HUES64 (cell line): ENCODE results near the gene CCDC85C.

Source experiments
- H3K27ac ChIP-seq: 2 replicates; pipeline ENCODE4 v1.7.0; 2013; ENCODE audit warnings: low read depth, low read length, inconsistent platforms
- H3K27me3 ChIP-seq: 2 replicates; pipeline ENCODE4 v1.6.1; 2013; ENCODE audit warnings: mild to moderate bottlenecking, low read length; ENCODE audit not compliant: insufficient read depth
- H3K36me3 ChIP-seq: 2 replicates; pipeline ENCODE4 v1.6.1; 2013; ENCODE audit warnings: mild to moderate bottlenecking, low read length; ENCODE audit not compliant: insufficient read depth
- H3K4me1 ChIP-seq: 2 replicates; pipeline ENCODE4 v1.6.1; 2013; ENCODE audit warnings: mild to moderate bottlenecking, low read length, moderate library complexity; ENCODE audit not compliant: insufficient read depth
- H3K4me3 ChIP-seq: 2 replicates; pipeline ENCODE4 v1.5.1; 2013; ENCODE audit warnings: mild to moderate bottlenecking, low read length, moderate library complexity
- H3K9ac ChIP-seq: 2 replicates; pipeline ENCODE4 v1.6.1; 2013; ENCODE audit warnings: mild to moderate bottlenecking, low read depth, low read length
- H3K9me3 ChIP-seq: 2 replicates; pipeline ENCODE4 v1.6.1; 2013; ENCODE audit warnings: low read depth, low read length; ENCODE audit not compliant: insufficient read depth
- WGBS: fragments of 150-250, 120-280 bp; methylation state at CpG from one replicate; pipeline ENCODE4 v1.1.7; 2013; ENCODE audit warnings: missing lambda C conversion rate; 5-methylcytosine and 5-hydroxymethylcytosine counted together

CCDC85C gene

GRCh38 chr14:99524091-99524661, 79.8 kb downstream of the CCDC85C start:
- no peak overlapping the region for H3K27ac ChIP-seq
- 47% methylated on average over 13 of the region's 16 CpGs for WGBS
- peaks cover 35% of the 10 kb centered on the region for H3K4me1 ChIP-seq

GRCh38 chr14:99523704-99524055, 80.3 kb downstream of the CCDC85C start:
- H3K27ac ChIP-seq: peak overlapping the region; percentile 88
- WGBS: 43% methylated on average over 5 of the region's 5 CpGs
- H3K9ac ChIP-seq: no peak overlapping the region
- H3K27me3 ChIP-seq: no peaks in the 10 kb centered on the region
- no peaks in the 10 kb centered on the region for H3K36me3 ChIP-seq
- peaks cover 35% of the 10 kb centered on the region for H3K4me1 ChIP-seq
- no peaks in the 10 kb centered on the region for H3K9me3 ChIP-seq
- no peak overlapping the region for H3K4me3 ChIP-seq

More at GRCh38 chr14:99524091-99524661, 79.8 kb downstream of the CCDC85C start:
- Histone ChIP-seq H3K9ac (no peak overlapping the region), H3K9me3 (no peaks in the 10 kb centered on the region), H3K27me3 (no peaks in the 10 kb centered on the region), H3K36me3 (no peaks in the 10 kb centered on the region), H3K4me3 (no peak overlapping the region)

- Histone ChIP-seq H3K4me1 (peaks cover 35% of the 10 kb centered on the region), H3K4me3 (no peak overlapping the region), H3K9ac (peak overlapping the region; percentile 53; the same call in 1 of the 2 replicates), H3K27me3 (no peaks in the 10 kb centered on the region), H3K9me3 (no peaks in the 10 kb centered on the region), H3K36me3 (no peaks in the 10 kb centered on the region), H3K27ac (peak overlapping the region; percentile 88)
- 19% methylated on average over 14 of the region's 14 CpGs for WGBS
Observed at GRCh38 chr14:99522934-99523703, 80.9 kb downstream of the CCDC85C start.

GRCh38 chr14:99522457-99522891, 81.5 kb downstream of the CCDC85C start:
- Histone ChIP-seq H3K4me3 (no peak overlapping the region), H3K4me1 (peaks cover 32% of the 10 kb centered on the region), H3K27ac (peak overlapping the region; percentile 88), H3K27me3 (no peaks in the 10 kb centered on the region), H3K9me3 (no peaks in the 10 kb centered on the region), H3K36me3 (no peaks in the 10 kb centered on the region), H3K9ac (peak overlapping the region; percentile 53)
- WGBS: 22% methylated on average over 12 of the region's 12 CpGs

DNA sequence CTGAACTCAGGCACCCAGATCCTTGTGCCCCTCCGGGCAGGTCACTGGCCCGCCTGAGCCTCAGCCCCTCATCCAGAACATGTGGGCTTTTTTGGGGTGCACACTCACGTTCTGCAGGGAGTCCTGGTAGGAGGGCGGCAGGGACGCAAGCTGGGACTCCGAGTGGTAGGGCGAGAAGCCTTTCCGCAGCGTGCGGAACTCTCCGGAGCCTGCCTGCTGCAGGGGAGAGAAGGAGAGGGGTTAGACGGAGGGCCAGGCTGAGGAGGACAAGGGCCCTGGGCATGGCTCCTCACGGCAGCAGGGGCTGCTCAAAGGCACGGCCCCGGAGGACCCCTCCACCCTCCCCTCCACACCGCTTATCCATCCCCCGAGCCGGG, 82.0 kb downstream of the CCDC85C start:
- Histone ChIP-seq H3K27ac (peak overlapping the region; percentile 88), H3K9ac (no peak overlapping the region; the same call in 1 of the 2 replicates), H3K9me3 (no peaks in the 10 kb centered on the region), H3K27me3 (no peaks in the 10 kb centered on the region), H3K4me1 (peaks cover 32% of the 10 kb centered on the region), H3K36me3 (no peaks in the 10 kb centered on the region), H3K4me3 (no peak overlapping the region)
- 77% methylated on average over 18 of the region's 18 CpGs for WGBS

GRCh38 chr14:99521176-99522024, 82.6 kb downstream of the CCDC85C start:
- Histone ChIP-seq H3K36me3 (no peaks in the 10 kb centered on the region), H3K4me1 (peaks cover 32% of the 10 kb centered on the region), H3K4me3 (no peak overlapping the region), H3K9me3 (no peaks in the 10 kb centered on the region), H3K27me3 (no peaks in the 10 kb centered on the region), H3K9ac (no peak overlapping the region), H3K27ac (peak overlapping the region; percentile 88; the same call in 1 of the 2 replicates)
- WGBS: 90% methylated on average over 25 of the region's 25 CpGs

GRCh38 chr14:99520571-99521081, 83.4 kb downstream of the CCDC85C start:
- Histone ChIP-seq H3K4me3 (no peak overlapping the region), H3K27me3 (no peaks in the 10 kb centered on the region)
- 85% methylated on average over 11 of the region's 11 CpGs for WGBS

DNA sequence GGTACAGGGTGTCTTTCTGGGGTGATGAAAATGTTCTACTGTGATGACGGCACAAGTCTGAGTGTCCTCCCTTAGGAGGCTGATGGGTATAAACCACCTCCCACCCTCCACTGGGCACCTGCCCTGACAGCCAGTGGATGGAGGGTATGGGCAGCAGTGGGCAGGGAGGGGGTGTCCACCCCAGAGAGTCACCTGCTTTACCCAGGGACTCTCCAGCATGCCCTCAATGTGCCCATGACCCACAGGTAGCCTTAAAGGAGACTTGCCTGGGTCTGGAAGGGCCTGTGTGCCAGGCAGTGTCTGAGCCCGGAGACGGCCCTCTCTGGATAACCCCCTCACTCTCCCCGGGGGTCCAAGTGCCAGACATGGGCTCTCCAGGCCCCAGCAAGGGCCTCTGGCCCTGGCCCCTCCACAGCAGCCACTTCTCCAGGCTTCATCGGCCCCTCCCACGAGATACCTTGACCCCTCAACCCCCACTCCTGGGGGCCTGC, 84.0 kb downstream of the CCDC85C start:
- Histone ChIP-seq H3K9me3 (no peaks in the 10 kb centered on the region), H3K4me3 (no peak overlapping the region), H3K27ac (no peak overlapping the region), H3K27me3 (no peaks in the 10 kb centered on the region), H3K9ac (no peak overlapping the region), H3K4me1 (peaks cover 29% of the 10 kb centered on the region), H3K36me3 (no peaks in the 10 kb centered on the region)
- 87% methylated on average over 6 of the region's 6 CpGs for WGBS

More at GRCh38 chr14:99520571-99521081, 83.4 kb downstream of the CCDC85C start:
- H3K9ac ChIP-seq: no peak overlapping the region
- no peaks in the 10 kb centered on the region for H3K9me3 ChIP-seq
- no peaks in the 10 kb centered on the region for H3K36me3 ChIP-seq
- no peak overlapping the region for H3K27ac ChIP-seq
- H3K4me1 ChIP-seq: peaks cover 32% of the 10 kb centered on the region

- Histone ChIP-seq H3K4me1 (peaks cover 23% of the 10 kb centered on the region), H3K36me3 (no peaks in the 10 kb centered on the region), H3K9me3 (no peaks in the 10 kb centered on the region), H3K4me3 (no peak overlapping the region), H3K27ac (no peak overlapping the region), H3K9ac (no peak overlapping the region), H3K27me3 (no peaks in the 10 kb centered on the region)
- WGBS: 94% methylated on average over 8 of the region's 8 CpGs
Observed at GRCh38 chr14:99519347-99519881, 84.6 kb downstream of the CCDC85C start.

- no peaks in the 10 kb centered on the region; the same call in 1 of the 2 replicates for H3K36me3 ChIP-seq
- H3K27me3 ChIP-seq: no peaks in the 10 kb centered on the region
- H3K9me3 ChIP-seq: no peaks in the 10 kb centered on the region
- no peak overlapping the region for H3K4me3 ChIP-seq
- no peak overlapping the region for H3K9ac ChIP-seq
- H3K27ac ChIP-seq: no peak overlapping the region
- 47% methylated on average over 20 of the region's 21 CpGs for WGBS
- peaks cover 17% of the 10 kb centered on the region for H3K4me1 ChIP-seq
Observed at GRCh38 chr14:99518441-99519346, 85.3 kb downstream of the CCDC85C start.
